Fibroblast of lung (primary cell): Measurements from ENCODE around the gene NBPF4. TPM values are rescaled to one million over a fixed set of nuclear protein-coding genes. Genes with fewer than 3 reads are reported as not detected.
"Not testable (repeated sequence)": the region's sequence is repeated elsewhere in the genome, so short reads cannot be mapped to it uniquely, and the experiment has no call there.

Source experiments
- DNase-seq, 2 donors: peaks; one replicate each; pipeline versions ENCODE4 v3.0.0 to v3.0.0-alpha.2; 2010; ENCODE audit warnings: low read depth in 2 of 2
- H2AFZ ChIP-seq: 2 replicates; pipeline ENCODE4 v1.5.1; 2012; ENCODE audit warnings: low read length, control low read depth, inconsistent platforms
- H3K27ac ChIP-seq: 2 replicates; pipeline ENCODE4 v1.5.1; 2011; ENCODE audit warnings: low read length, control low read depth; ENCODE audit not compliant: insufficient read depth
- H3K27me3 ChIP-seq: 2 replicates; pipeline ENCODE4 v1.5.1; 2011; ENCODE audit warnings: mild to moderate bottlenecking, low read length; ENCODE audit not compliant: control insufficient read depth, insufficient read depth
- H3K36me3 ChIP-seq: 2 replicates; pipeline ENCODE4 v1.5.1; 2011; ENCODE audit warnings: low read length; ENCODE audit not compliant: control insufficient read depth, insufficient read depth
- H3K4me1 ChIP-seq: 2 replicates; pipeline ENCODE4 v1.5.1; 2011; ENCODE audit warnings: low read length; ENCODE audit not compliant: control insufficient read depth, insufficient read depth; ENCODE audit errors: extremely low read depth
- H3K4me2 ChIP-seq: 2 replicates; pipeline ENCODE4 v1.5.1; 2011; ENCODE audit warnings: low read length, control low read depth; ENCODE audit not compliant: insufficient read depth; ENCODE audit errors: extremely low read depth
- H3K4me3 ChIP-seq, 4 experiments: fragments of 200-600 bp in 1 of 4; sonication (generic) in 1 of 4; replicated peaks in 1 of 4; 2 replicates each; pipeline ENCODE4 v1.5.1; 2011 to 2016; ENCODE audit warnings: low read length in 4 of 4, low read depth in 3 of 4, mild to moderate bottlenecking in 3 of 4, control low read depth in 2 of 4, inconsistent platforms in 1 of 4, mixed read lengths in 1 of 4; ENCODE audit not compliant: insufficient read depth in 1 of 4; ENCODE audit errors: control extremely low read depth in 1 of 4
- H3K79me2 ChIP-seq: 2 replicates; pipeline ENCODE4 v1.5.1; 2012; ENCODE audit warnings: mild to moderate bottlenecking, low read length, inconsistent platforms; ENCODE audit not compliant: control insufficient read depth, insufficient read depth
- H3K9ac ChIP-seq: 2 replicates; pipeline ENCODE4 v1.5.1; 2011; ENCODE audit warnings: mild to moderate bottlenecking, low read length, control low read depth; ENCODE audit not compliant: insufficient read depth
- H3K9me3 ChIP-seq: 2 replicates; pipeline ENCODE4 v1.5.1; 2012; ENCODE audit warnings: low read depth, low read length; ENCODE audit not compliant: control insufficient read depth, insufficient read depth
- H4K20me1 ChIP-seq: 2 replicates; pipeline ENCODE4 v1.5.1; 2011; ENCODE audit warnings: low read length; ENCODE audit not compliant: control insufficient read depth, insufficient read depth; ENCODE audit errors: extremely low read depth
- EZH2 ChIP-seq: IDR thresholded peaks from 2 replicates; pipeline ENCODE4 v1.5.1; 2012; ENCODE audit warnings: low read length, control low read depth, mild to moderate bottlenecking; ENCODE audit errors: missing control alignments
- polyA plus RNA-seq, 2 donors: library from polyadenylated mRNA; depleted of rRNA in 1 of 2; stranded (reverse) in 1 of 2; unstranded in 1 of 2; fragments of >200 nt; gene quantifications; 2 replicates each; pipeline ENCODE4 v1.2.1, GENCODE V29; 2011 to 2012; ENCODE audit warnings: missing spikeins in 1 of 2
- total RNA-seq: library from RNA; depleted of rRNA; stranded (reverse); fragments of >200 nt; gene quantifications from 2 replicates; pipeline ENCODE4 v1.2.1, GENCODE V29; 2014
- TF ChIP-seq, protein P1 (sequence below), 2 donors: IDR thresholded peaks in 1 of 2; conservative IDR thresholded peaks in 1 of 2; 1 replicate in 1 of 2; 2 replicates in 1 of 2; pipeline ENCODE4 v1.5.1; 2011 to 2012; ENCODE audit warnings: low read length in 2 of 2, control low read depth in 1 of 2, inconsistent platforms in 1 of 2, low read depth in 1 of 2, mild to moderate bottlenecking in 1 of 2

NBPF4 gene
- total and polyA plus RNA-seq, 2 donors (not counting 1 experiment from before 2014, with no cell fraction given): not detected

GRCh38 chr1:108214641-108215465 lies 29.0 kb downstream of the NBPF4 start:
- H3K4me3 ChIP-seq, H4K20me1 ChIP-seq, H2AFZ ChIP-seq, H3K27ac ChIP-seq, H3K79me2 ChIP-seq, H3K4me2 ChIP-seq, H3K4me1 ChIP-seq, H3K9ac ChIP-seq, H3K36me3 ChIP-seq, H3K9me3 ChIP-seq: not testable (repeated sequence)
- H3K27me3 ChIP-seq: peaks cover 13% of the 10 kb centered on the region
- TF ChIP-seq, protein P1, sequence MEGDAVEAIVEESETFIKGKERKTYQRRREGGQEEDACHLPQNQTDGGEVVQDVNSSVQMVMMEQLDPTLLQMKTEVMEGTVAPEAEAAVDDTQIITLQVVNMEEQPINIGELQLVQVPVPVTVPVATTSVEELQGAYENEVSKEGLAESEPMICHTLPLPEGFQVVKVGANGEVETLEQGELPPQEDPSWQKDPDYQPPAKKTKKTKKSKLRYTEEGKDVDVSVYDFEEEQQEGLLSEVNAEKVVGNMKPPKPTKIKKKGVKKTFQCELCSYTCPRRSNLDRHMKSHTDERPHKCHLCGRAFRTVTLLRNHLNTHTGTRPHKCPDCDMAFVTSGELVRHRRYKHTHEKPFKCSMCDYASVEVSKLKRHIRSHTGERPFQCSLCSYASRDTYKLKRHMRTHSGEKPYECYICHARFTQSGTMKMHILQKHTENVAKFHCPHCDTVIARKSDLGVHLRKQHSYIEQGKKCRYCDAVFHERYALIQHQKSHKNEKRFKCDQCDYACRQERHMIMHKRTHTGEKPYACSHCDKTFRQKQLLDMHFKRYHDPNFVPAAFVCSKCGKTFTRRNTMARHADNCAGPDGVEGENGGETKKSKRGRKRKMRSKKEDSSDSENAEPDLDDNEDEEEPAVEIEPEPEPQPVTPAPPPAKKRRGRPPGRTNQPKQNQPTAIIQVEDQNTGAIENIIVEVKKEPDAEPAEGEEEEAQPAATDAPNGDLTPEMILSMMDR (conservative IDR thresholded peaks at IDR 0.05 in 1 of 2, IDR thresholded peaks at IDR 0.05 in 1 of 2; ENCODE audit: low read depth in 1 of 2, low read length in 2 of 2): peak; percentile 35 to 39
- DNase-seq: peak in 1 of 2 donors; percentile 23

DNA sequence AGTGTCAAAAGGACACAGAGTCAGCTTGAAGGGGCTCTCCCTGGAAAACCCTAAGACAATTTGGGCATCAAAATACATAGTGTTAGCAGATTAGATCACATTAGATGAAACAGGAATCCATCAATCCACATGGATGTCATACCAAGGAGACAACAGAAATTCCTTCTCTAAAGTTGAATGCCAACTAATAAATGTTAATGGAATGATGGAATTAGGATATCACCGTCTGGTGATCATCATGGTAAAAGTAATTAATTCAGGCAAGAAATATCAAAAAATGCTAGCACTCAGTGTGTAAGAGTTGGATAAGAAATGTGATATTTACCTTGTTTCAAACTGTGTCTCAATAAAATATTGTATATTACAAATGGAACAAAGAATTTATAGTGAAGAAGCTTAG lies 32.9 kb downstream of the NBPF4 start:
- Histone ChIP-seq H3K9ac (no peak overlapping the region), H3K4me3 (no peak overlapping the region), H3K27ac (no peak overlapping the region), H3K27me3 (peaks cover 17% of the 10 kb centered on the region), H3K36me3 (no peaks in the 10 kb centered on the region), H3K4me1 (no peaks in the 10 kb centered on the region), H4K20me1 (no peaks in the 10 kb centered on the region), H3K9me3 (no peaks in the 10 kb centered on the region), H3K79me2 (no peaks in the 10 kb centered on the region), H2AFZ (no peak overlapping the region), H3K4me2 (no peak overlapping the region)
- DNase-seq: no peak
- TF ChIP-seq, protein P1 (conservative IDR thresholded peaks at IDR 0.05 in 1 of 2, IDR thresholded peaks at IDR 0.05 in 1 of 2; ENCODE audit: low read depth in 1 of 2, low read length in 2 of 2): no peak
- TF ChIP-seq EZH2: no peak

- H3K4me2 ChIP-seq: no peak overlapping the region
- no peaks in the 10 kb centered on the region for H3K9me3 ChIP-seq
- peaks cover 17% of the 10 kb centered on the region for H3K27me3 ChIP-seq
- no peak overlapping the region for H3K9ac ChIP-seq
- no peaks in the 10 kb centered on the region for H3K4me1 ChIP-seq
- no peaks in the 10 kb centered on the region for H3K36me3 ChIP-seq
- DNase-seq: no peak
- no peak for TF ChIP-seq EZH2
- TF ChIP-seq, protein P1 (conservative IDR thresholded peaks at IDR 0.05 in 1 of 2, IDR thresholded peaks at IDR 0.05 in 1 of 2; ENCODE audit: low read depth in 1 of 2, low read length in 2 of 2): no peak
- H2AFZ ChIP-seq: no peak overlapping the region
- H4K20me1 ChIP-seq: no peaks in the 10 kb centered on the region
- no peak overlapping the region for H3K27ac ChIP-seq
- no peak overlapping the region for H3K4me3 ChIP-seq
- H3K79me2 ChIP-seq: no peaks in the 10 kb centered on the region
Observed at GRCh38 chr1:108209456-108210108, 34.3 kb downstream of the NBPF4 start.
